ENCODE data around the gene BBS7. TPM values are rescaled to one million over a fixed set of nuclear protein-coding genes. Genes with fewer than 3 reads are reported as not detected.

The BBS7 gene, protein sequence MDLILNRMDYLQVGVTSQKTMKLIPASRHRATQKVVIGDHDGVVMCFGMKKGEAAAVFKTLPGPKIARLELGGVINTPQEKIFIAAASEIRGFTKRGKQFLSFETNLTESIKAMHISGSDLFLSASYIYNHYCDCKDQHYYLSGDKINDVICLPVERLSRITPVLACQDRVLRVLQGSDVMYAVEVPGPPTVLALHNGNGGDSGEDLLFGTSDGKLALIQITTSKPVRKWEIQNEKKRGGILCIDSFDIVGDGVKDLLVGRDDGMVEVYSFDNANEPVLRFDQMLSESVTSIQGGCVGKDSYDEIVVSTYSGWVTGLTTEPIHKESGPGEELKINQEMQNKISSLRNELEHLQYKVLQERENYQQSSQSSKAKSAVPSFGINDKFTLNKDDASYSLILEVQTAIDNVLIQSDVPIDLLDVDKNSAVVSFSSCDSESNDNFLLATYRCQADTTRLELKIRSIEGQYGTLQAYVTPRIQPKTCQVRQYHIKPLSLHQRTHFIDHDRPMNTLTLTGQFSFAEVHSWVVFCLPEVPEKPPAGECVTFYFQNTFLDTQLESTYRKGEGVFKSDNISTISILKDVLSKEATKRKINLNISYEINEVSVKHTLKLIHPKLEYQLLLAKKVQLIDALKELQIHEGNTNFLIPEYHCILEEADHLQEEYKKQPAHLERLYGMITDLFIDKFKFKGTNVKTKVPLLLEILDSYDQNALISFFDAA
- 10 to 100 TPM; 18.3 to 23.4 TPM for total RNA-seq
- polyA plus RNA-seq (ENCODE audit: insufficient read depth, low read depth, low replicate concordance) = 16.7 TPM
- long read RNA-seq, donor 1, transcript BBS7-202 (4 exons, 725 nt) = major isoform, 10 of 11 reads
- long read RNA-seq, donor 1, partial matches to known transcripts = 0 of 11 reads
- long read RNA-seq, donor 1, other reads (novel, unspliced or antisense) = 0 of 11 reads
- long read RNA-seq, donor 2, partial matches to known transcripts = 0 of 3 reads
- long read RNA-seq, donor 2, other reads (novel, unspliced or antisense) = 0 of 3 reads

GRCh38 chr4:121869841-121870822 is at the start of gene BBS7:
BBS7 (minus strand) TSS chr4:121870474; CDS start chr4:121870313, 161 bp downstream.
- Histone ChIP-seq H3K4me1 (no peaks in the 10 kb centered on the region), H3K27me3 (no peaks in the 10 kb centered on the region), H3K36me3 (ENCODE audit: low read depth, missing control alignments) (no peaks in the 10 kb centered on the region), H3K9me3 (no peaks in the 10 kb centered on the region), H3K27ac (peak within 1 kb of the TSS; percentile 91 to 96), H3K4me3 (peak within 1 kb of the TSS; percentile 73 to 91)
- intact Hi-C loops (cut with DNase I; ENCODE audit: low total_unique reads) = no loop called here
- peak; percentile 100 for DNase-seq
- TF ChIP-seq, protein P1, sequence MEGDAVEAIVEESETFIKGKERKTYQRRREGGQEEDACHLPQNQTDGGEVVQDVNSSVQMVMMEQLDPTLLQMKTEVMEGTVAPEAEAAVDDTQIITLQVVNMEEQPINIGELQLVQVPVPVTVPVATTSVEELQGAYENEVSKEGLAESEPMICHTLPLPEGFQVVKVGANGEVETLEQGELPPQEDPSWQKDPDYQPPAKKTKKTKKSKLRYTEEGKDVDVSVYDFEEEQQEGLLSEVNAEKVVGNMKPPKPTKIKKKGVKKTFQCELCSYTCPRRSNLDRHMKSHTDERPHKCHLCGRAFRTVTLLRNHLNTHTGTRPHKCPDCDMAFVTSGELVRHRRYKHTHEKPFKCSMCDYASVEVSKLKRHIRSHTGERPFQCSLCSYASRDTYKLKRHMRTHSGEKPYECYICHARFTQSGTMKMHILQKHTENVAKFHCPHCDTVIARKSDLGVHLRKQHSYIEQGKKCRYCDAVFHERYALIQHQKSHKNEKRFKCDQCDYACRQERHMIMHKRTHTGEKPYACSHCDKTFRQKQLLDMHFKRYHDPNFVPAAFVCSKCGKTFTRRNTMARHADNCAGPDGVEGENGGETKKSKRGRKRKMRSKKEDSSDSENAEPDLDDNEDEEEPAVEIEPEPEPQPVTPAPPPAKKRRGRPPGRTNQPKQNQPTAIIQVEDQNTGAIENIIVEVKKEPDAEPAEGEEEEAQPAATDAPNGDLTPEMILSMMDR (IDR thresholded peaks at IDR 0.05) = no peak
- TF ChIP-seq POLR2A (IDR thresholded peaks at IDR 0.05) = no peak
- 0 to 1% methylated on average over 19 to 55 of the region's 58 CpGs for WGBS, 2 donors

- Histone ChIP-seq H3K4me3 (no peak overlapping the region), H3K36me3 (ENCODE audit: low read depth, missing control alignments) (no peaks in the 10 kb centered on the region), H3K27ac (no peak overlapping the region), H3K4me1 (no peaks in the 10 kb centered on the region), H3K9me3 (no peaks in the 10 kb centered on the region), H3K27me3 (no peaks in the 10 kb centered on the region)
- intact Hi-C loops (cut with DNase I; ENCODE audit: low total_unique reads) = no loop called here
- DNase-seq = no peak
- 94 to 97% methylated on average over 2 of the region's 2 CpGs for WGBS, 2 donors
- no peak for TF ChIP-seq POLR2A (IDR thresholded peaks at IDR 0.05)
These were observed 43.4 kb upstream of the BBS7 start for GRCh38 chr4:121913667-121914066.

GRCh38 chr4:121908346-121908745 is 38.1 kb upstream of the BBS7 start:
- H3K4me3 ChIP-seq = no peak overlapping the region
- no peak overlapping the region for H3K27ac ChIP-seq
- H3K4me1 ChIP-seq = no peaks in the 10 kb centered on the region
- TF ChIP-seq, protein P1 (IDR thresholded peaks at IDR 0.05) = no peak
- no peak for TF ChIP-seq POLR2A (IDR thresholded peaks at IDR 0.05)
- H3K27me3 ChIP-seq = no peaks in the 10 kb centered on the region
- DNase-seq = no peak
- 93 to 95% methylated on average over 1 of the region's 1 CpG for WGBS, 2 donors
- H3K9me3 ChIP-seq = no peaks in the 10 kb centered on the region
- no peaks in the 10 kb centered on the region for H3K36me3 ChIP-seq (ENCODE audit: low read depth, missing control alignments)
- intact Hi-C loops (cut with DNase I; ENCODE audit: low total_unique reads) = no loop called here

DNA sequence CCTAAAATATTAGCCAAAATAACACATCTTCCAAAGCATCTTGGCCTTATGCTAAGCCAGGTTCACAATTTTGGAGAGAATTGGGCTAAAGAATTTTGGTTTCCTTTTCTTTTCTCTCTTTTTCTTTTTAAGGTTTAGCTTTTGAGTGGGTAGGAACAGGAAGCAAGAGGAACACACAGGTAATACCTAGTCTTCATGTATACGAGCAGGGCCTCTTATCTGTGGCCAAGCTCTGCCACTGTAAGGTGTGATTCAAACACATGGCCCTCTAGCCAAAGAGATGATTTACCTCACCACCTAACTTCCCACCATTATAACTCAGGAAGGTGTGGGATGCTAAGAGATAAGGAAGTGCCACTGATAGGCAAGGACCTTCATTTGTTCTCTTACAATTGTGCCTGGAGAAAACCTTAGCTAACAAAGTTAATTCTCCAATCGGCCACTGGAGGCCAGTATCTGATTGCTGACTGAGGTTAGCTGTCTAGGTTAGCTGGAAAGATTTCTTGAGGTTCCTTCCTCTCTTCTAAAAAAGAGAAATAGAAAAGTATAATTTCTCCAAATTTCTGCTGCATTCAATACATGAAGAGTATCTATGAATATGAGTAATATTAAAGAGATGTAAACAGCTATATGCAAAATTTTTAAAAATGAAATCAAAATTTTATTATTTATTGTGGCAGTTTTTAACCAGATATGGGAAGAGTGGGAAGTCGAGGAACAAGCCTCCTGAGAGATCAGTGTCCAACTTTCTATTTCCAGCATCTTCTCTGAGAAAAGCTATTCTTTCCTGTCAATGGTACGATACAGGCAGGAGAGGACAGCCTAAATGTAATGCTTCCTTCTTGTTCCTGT is 30.1 kb upstream of the BBS7 start:
- H3K36me3 ChIP-seq (ENCODE audit: low read depth, missing control alignments) = no peaks in the 10 kb centered on the region
- TF ChIP-seq POLR2A (IDR thresholded peaks at IDR 0.05) = no peak
- TF ChIP-seq, protein P1 (IDR thresholded peaks at IDR 0.05) = peak; percentile 48 to 62 (median 61)
- DNase-seq = peak; percentile 63
- intact Hi-C loops (cut with DNase I; ENCODE audit: low total_unique reads) = no loop called here
- no peak overlapping the region for H3K4me3 ChIP-seq
- no peaks in the 10 kb centered on the region for H3K4me1 ChIP-seq
- H3K27me3 ChIP-seq = no peaks in the 10 kb centered on the region
- 71 to 74% methylated on average over 4 of the region's 4 CpGs for WGBS, 2 donors
- no peaks in the 10 kb centered on the region for H3K9me3 ChIP-seq
- H3K27ac ChIP-seq = no peak overlapping the region

Measured in testis (tissue), 5 donors.